HG03159 (cell line): ENCODE data around the gene SLC47A2.
"Not testable (repeated sequence)": the region's sequence is repeated elsewhere in the genome, so short reads cannot be mapped to it uniquely, and the experiment has no call there.

ENCODE experiments used
- ATAC-seq: cut with Tn5 transposase; IDR thresholded peaks from one replicate; pipeline ENCODE4 v1.9.1; 2021; ENCODE audit warnings: mild to moderate bottlenecking, moderate library complexity; ENCODE audit not compliant: unreplicated experiment

Gene SLC47A2

GRCh38 chr17:19716108-19717030 lies at the start of gene SLC47A2:
SLC47A2 (minus strand) TSS chr17:19716584; CDS start chr17:19716555, 29 bp downstream.
- ATAC-seq: no peak

GRCh38 chr17:19766016-19766415 lies 49.6 kb upstream of the SLC47A2 start:
- no peak for ATAC-seq

- not testable (repeated sequence) for ATAC-seq
Observed at GRCh38 chr17:19763991-19764390, 47.6 kb upstream of the SLC47A2 start.

- ATAC-seq: no peak
Observed at GRCh38 chr17:19763416-19763815, 47.0 kb upstream of the SLC47A2 start.

- ATAC-seq: no peak
Observed at GRCh38 chr17:19762515-19762961, 46.2 kb upstream of the SLC47A2 start.

- ATAC-seq: no peak
Observed at GRCh38 chr17:19760746-19761145, 44.4 kb upstream of the SLC47A2 start.

GRCh38 chr17:19759568-19760549 lies 43.5 kb upstream of the SLC47A2 start:
- no peak for ATAC-seq

- ATAC-seq: no peak
Observed at GRCh38 chr17:19757536-19758180, 41.3 kb upstream of the SLC47A2 start.

GRCh38 chr17:19756546-19756945 lies 40.2 kb upstream of the SLC47A2 start:
- ATAC-seq: no peak

GRCh38 chr17:19755821-19756510 lies 39.6 kb upstream of the SLC47A2 start:
- ATAC-seq: no peak

GRCh38 chr17:19755392-19755791 lies 39.0 kb upstream of the SLC47A2 start:
- ATAC-seq: no peak

- ATAC-seq: no peak
Observed at GRCh38 chr17:19753661-19754463, 37.5 kb upstream of the SLC47A2 start.

- ATAC-seq: no peak
Observed at GRCh38 chr17:19753051-19753509, 36.7 kb upstream of the SLC47A2 start.

- ATAC-seq: no peak
Observed at GRCh38 chr17:19752216-19753050, 36.0 kb upstream of the SLC47A2 start.

- no peak for ATAC-seq
Observed at GRCh38 chr17:19750835-19751234, 34.5 kb upstream of the SLC47A2 start.

GRCh38 chr17:19750020-19750572 lies 33.7 kb upstream of the SLC47A2 start:
- no peak for ATAC-seq

GRCh38 chr17:19748807-19749193 lies 32.4 kb upstream of the SLC47A2 start:
- ATAC-seq: no peak
